Measurements from ENCODE around the gene GPD1.

Gene GPD1

GRCh38 chr12:50066402-50066801, 37.4 kb upstream of the GPD1 start:
- no peak for TF ChIP-seq CTCF (IDR thresholded peaks at IDR 0.05; ENCODE audit: low read depth, low read length, missing control alignments)
- DNase-seq (ENCODE audit: low read depth) = no peak
- H3K4me3 ChIP-seq (ENCODE audit: low read depth, low read length) = no peak overlapping the region

- no peak for DNase-seq (ENCODE audit: low read depth)
- no peak for TF ChIP-seq CTCF (IDR thresholded peaks at IDR 0.05; ENCODE audit: low read depth, low read length, missing control alignments)
- H3K4me3 ChIP-seq (ENCODE audit: low read depth, low read length) = no peak overlapping the region
These were observed 34.7 kb upstream of the GPD1 start for GRCh38 chr12:50069069-50069468.

GRCh38 chr12:50069539-50069938, 34.3 kb upstream of the GPD1 start:
- TF ChIP-seq CTCF (IDR thresholded peaks at IDR 0.05; ENCODE audit: low read depth, low read length, missing control alignments) = no peak
- H3K4me3 ChIP-seq (ENCODE audit: low read depth, low read length) = no peak overlapping the region

GRCh38 chr12:50070314-50071060, 33.3 kb upstream of the GPD1 start:
- no peak overlapping the region for H3K4me3 ChIP-seq (ENCODE audit: low read depth, low read length)
- DNase-seq (ENCODE audit: low read depth) = no peak
- TF ChIP-seq CTCF (IDR thresholded peaks at IDR 0.05; ENCODE audit: low read depth, low read length, missing control alignments) = peak; percentile 98

More at GRCh38 chr12:50069539-50069938, 34.3 kb upstream of the GPD1 start:
- no peak for DNase-seq (ENCODE audit: low read depth)

GRCh38 chr12:50072198-50072907, 31.5 kb upstream of the GPD1 start:
- no peak for DNase-seq (ENCODE audit: low read depth)
- H3K4me3 ChIP-seq (ENCODE audit: low read depth, low read length) = no peak overlapping the region
- TF ChIP-seq CTCF (IDR thresholded peaks at IDR 0.05; ENCODE audit: low read depth, low read length, missing control alignments) = no peak

GRCh38 chr12:50073206-50073605, 30.6 kb upstream of the GPD1 start:
- no peak overlapping the region for H3K4me3 ChIP-seq (ENCODE audit: low read depth, low read length)
- no peak for TF ChIP-seq CTCF (IDR thresholded peaks at IDR 0.05; ENCODE audit: low read depth, low read length, missing control alignments)
- DNase-seq (ENCODE audit: low read depth) = no peak

All from GM12864 (cell line).